GM21515 (cell line): ENCODE results near the gene ITPR2.

ENCODE experiments used
- ATAC-seq: cut with Tn5 transposase; IDR thresholded peaks from one replicate; pipeline ENCODE4 v1.9.1; 2021; ENCODE audit not compliant: unreplicated experiment

The ITPR2 gene

GRCh38 chr12:26428420-26428819 lies 404.6 kb downstream of the ITPR2 start:
- ATAC-seq, result no peak

- ATAC-seq, result no peak
Observed at GRCh38 chr12:26426652-26427051, 406.3 kb downstream of the ITPR2 start.

- peak; percentile 52 for ATAC-seq
Observed at GRCh38 chr12:26425587-26426260, 407.3 kb downstream of the ITPR2 start.

GRCh38 chr12:26422839-26423398 lies 410.1 kb downstream of the ITPR2 start:
- ATAC-seq, result peak; percentile 77

- ATAC-seq, result no peak
Observed at GRCh38 chr12:26416550-26416949, 416.4 kb downstream of the ITPR2 start.

- ATAC-seq, result no peak
Observed at GRCh38 chr12:26410689-26411088, 422.3 kb downstream of the ITPR2 start.

GRCh38 chr12:26406813-26407212 lies 426.2 kb downstream of the ITPR2 start:
- ATAC-seq, result no peak

GRCh38 chr12:26406391-26406790 lies 426.6 kb downstream of the ITPR2 start:
- no peak for ATAC-seq

- ATAC-seq, result no peak
Observed at GRCh38 chr12:26403601-26404000, 429.4 kb downstream of the ITPR2 start.

- no peak for ATAC-seq
Observed at GRCh38 chr12:26402648-26403047, 430.3 kb downstream of the ITPR2 start.

GRCh38 chr12:26401874-26402273 lies 431.1 kb downstream of the ITPR2 start:
- ATAC-seq, result no peak

GRCh38 chr12:26400627-26401026 lies 432.4 kb downstream of the ITPR2 start:
- no peak for ATAC-seq

- ATAC-seq, result no peak
Observed at GRCh38 chr12:26399381-26399780, 433.6 kb downstream of the ITPR2 start.

GRCh38 chr12:26396402-26396801 lies 436.6 kb downstream of the ITPR2 start:
- no peak for ATAC-seq

GRCh38 chr12:26389343-26389742 lies 443.7 kb downstream of the ITPR2 start:
- no peak for ATAC-seq

- ATAC-seq, result no peak
Observed at GRCh38 chr12:26384536-26384935, 448.5 kb downstream of the ITPR2 start.

- ATAC-seq, result no peak
Observed at GRCh38 chr12:26383041-26383440, 450.0 kb downstream of the ITPR2 start.

- ATAC-seq, result no peak
Observed at GRCh38 chr12:26380897-26381296, 452.1 kb downstream of the ITPR2 start.

- no peak for ATAC-seq
Observed at GRCh38 chr12:26379777-26380467, 453.1 kb downstream of the ITPR2 start.

GRCh38 chr12:26378711-26379110 lies 454.3 kb downstream of the ITPR2 start:
- ATAC-seq, result no peak

GRCh38 chr12:26374934-26375680 lies 457.9 kb downstream of the ITPR2 start:
- no peak for ATAC-seq
